ENCODE measurements around the gene GNLY.

Gene GNLY

GRCh38 chr2:85723707-85724360, 29.7 kb downstream of the GNLY start:
- no peak overlapping the region for H3K4me3 ChIP-seq (ENCODE audit: low read depth, low read length)

GRCh38 chr2:85724731-85725181, 30.6 kb downstream of the GNLY start:
- H3K4me3 ChIP-seq (ENCODE audit: low read depth, low read length) = no peak overlapping the region

DNA sequence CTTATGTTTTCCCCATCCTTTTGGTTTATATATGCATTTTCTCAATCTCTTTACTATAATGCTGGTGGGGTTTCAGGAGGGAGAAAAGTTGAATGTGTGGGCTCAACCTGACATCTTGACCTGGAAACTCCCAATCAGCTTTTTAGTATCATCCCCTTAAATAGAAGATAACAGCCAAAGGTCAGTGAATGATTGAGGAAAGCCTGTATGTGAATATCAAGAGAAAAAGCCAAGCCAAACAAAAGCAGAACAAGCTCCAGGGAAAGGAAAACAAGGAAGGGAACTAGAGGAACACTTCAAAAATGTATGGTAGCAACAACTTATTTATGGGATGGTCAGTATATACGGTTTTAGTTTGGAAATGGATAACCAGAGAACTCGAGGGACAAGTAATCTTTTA, 31.3 kb downstream of the GNLY start:
- no peak overlapping the region for H3K4me3 ChIP-seq (ENCODE audit: low read depth, low read length)

DNA sequence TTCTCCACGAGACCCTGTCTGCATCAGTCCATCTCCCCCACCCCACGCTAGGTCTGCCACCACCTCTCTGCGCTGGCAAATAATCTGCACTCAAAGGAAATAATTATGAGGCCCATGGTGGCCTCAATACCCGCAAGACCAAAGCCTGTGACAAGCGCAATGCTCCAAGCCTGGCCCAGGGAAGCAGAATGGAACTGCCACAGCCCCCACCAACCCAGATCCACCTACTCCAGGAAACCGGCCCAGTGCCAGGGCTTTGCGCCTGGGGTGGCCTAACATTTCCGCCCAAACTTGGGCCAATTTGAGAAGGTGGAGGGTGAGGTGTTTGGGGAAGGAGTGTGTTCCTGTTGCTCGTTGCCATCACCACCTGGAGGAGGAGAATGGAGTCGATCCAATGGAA, 33.6 kb downstream of the GNLY start:
- H3K4me3 ChIP-seq (ENCODE audit: low read depth, low read length) = no peak overlapping the region

DNA sequence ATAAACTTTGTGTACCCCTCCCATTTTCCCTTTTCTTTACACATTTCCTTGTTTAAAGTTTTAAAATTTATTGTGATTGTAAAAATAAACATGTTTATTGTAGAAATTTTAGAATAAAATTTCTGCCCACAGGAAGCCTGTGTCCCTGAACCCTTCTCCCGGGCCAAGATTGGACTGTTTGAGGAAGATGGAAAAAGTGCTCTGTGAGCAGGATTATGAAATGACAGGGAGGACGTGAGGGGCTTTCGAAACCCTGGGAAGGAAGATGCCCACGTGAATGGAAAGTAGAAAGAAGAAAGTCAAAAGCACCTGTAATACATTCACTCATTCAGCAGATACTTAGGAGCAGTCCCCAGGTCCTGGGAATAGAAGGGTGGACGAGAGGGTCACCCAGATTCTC, 34.2 kb downstream of the GNLY start:
- H3K4me3 ChIP-seq (ENCODE audit: low read depth, low read length) = no peak overlapping the region

GRCh38 chr2:85728883-85729824, 35.0 kb downstream of the GNLY start:
- H3K4me3 ChIP-seq (ENCODE audit: low read depth, low read length) = no peak overlapping the region

- H3K4me3 ChIP-seq (ENCODE audit: low read depth, low read length) = no peak overlapping the region
Measured at GRCh38 chr2:85729825-85730510, 35.8 kb downstream of the GNLY start.

GRCh38 chr2:85730686-85731230, 36.6 kb downstream of the GNLY start:
- no peak overlapping the region for H3K4me3 ChIP-seq (ENCODE audit: low read depth, low read length)

- H3K4me3 ChIP-seq (ENCODE audit: low read depth, low read length) = no peak overlapping the region
Measured at GRCh38 chr2:85731606-85732005, 37.4 kb downstream of the GNLY start.

DNA sequence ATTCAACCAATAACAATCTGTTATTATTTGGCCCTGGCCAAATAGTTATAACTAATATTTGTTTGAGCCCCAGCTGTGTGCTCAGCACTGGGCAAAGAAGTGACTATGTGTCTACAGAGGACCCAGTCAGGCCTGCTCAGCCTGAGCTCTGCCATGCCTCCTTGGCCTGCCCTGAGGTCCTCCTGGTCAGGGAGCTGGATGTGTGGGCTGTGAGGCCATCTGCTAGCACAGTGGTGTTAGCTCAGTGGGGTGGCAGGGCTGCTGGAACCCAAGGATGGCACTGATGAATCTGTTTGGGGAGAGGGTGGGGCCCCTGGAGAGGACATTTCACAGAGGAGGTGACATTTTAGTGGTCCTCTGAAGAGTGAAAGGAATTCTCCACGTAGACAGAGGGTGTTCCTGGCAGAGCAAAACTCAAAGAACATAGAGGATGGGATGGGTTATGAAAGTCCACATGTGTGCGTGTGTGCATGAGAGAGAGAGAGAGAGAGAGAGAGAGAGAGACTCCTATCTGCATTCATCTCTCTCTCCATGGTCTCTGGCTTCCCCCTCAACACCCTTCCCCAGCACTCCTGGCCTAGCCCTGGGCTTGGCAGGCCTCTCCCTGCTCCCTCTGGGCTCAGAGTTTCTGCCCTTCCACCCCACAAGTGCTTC, 38.4 kb downstream of the GNLY start:
- no peak overlapping the region for H3K4me3 ChIP-seq (ENCODE audit: low read depth, low read length)

- no peak overlapping the region for H3K4me3 ChIP-seq (ENCODE audit: low read depth, low read length)
Measured at GRCh38 chr2:85733121-85733960, 39.2 kb downstream of the GNLY start.

GRCh38 chr2:85734015-85734414, 39.9 kb downstream of the GNLY start:
- no peak overlapping the region for H3K4me3 ChIP-seq (ENCODE audit: low read depth, low read length)

DNA sequence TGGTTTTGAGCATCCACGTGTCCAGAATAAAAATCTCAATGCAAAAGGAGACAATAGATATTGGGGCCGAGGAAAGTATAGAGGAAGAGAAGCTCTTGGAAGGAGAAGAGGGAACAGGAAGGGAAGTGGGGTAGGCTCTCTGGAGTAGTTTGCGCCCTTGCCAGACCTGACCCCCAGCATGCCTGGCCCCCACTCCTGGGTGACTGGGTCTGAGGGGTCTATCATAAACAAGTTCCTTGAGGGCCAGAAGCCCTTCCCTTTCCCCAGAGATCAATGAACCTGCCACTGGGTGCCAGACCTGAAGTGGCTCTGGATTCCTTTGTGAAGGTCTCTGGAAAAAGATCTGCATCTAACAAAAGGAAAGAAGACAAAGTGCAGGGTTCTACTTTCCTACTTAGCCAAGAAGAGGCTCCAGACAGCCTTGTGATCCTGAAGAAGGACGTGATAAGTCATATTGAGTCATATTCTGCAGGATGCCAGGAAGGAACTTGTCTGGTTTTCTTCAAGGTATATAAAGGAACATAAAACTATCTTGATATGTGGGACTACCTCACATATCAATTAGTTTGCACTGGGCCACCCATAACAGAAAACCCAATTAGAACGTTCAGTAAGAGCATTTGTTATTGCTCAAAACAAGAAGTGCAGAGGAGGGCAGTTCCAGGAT, 40.9 kb downstream of the GNLY start:
- H3K4me3 ChIP-seq (ENCODE audit: low read depth, low read length) = no peak overlapping the region

- H3K4me3 ChIP-seq (ENCODE audit: low read depth, low read length) = no peak overlapping the region
Measured at GRCh38 chr2:85735691-85736090, 41.5 kb downstream of the GNLY start.

GRCh38 chr2:85736456-85737355, 42.5 kb downstream of the GNLY start:
- H3K4me3 ChIP-seq (ENCODE audit: low read depth, low read length) = no peak overlapping the region

GRCh38 chr2:85737481-85737880, 43.3 kb downstream of the GNLY start:
- no peak overlapping the region for H3K4me3 ChIP-seq (ENCODE audit: low read depth, low read length)

DNA sequence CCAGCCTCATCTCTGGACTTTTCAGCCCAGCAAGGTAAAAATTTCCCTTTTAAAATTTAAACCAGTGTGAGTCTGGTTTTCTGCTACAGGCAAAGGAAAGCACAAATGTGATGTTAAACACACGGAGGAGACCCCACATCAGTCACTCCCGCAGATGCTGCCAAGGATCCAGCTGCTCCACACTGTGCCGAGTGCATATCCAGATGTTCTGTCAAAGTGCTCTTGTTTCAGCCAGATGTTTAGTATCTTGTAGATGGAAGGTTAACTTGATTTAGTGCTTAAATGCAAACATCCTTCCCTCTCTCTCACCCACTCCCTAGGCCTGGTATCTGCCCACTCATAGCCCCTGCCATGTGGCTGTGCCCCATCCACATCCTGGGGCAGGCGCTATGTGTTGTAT, 43.8 kb downstream of the GNLY start:
- H3K4me3 ChIP-seq (ENCODE audit: low read depth, low read length) = no peak overlapping the region

DNA sequence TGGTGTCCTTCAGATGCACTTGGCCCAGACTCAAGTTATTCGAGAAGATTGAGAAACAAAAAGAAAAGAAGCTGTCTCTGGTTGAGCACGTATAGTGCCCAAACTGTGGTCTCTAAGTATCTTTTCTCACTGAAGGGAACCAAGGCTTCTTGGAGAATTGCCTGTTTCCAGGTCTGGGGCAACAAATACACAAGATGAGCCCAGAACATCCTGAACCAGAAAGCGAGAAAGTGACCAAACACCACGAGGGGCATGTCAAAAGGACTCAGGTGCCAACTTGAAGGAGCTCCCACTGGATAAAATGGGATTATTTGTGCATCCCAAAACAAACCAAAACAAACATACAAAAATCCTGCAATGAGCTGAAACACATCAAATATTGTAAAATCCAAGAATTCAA, 46.0 kb downstream of the GNLY start:
- no peak overlapping the region for H3K4me3 ChIP-seq (ENCODE audit: low read depth, low read length)

All from iPS-11a (cell line).